ENCODE data around the gene NR1I3.

GRCh38 chr1:161198897-161199431 is 39.0 kb downstream of the NR1I3 start, which contains the start of gene ADAMTS4:
- TF ChIP-seq CTCF (IDR thresholded peaks at IDR 0.05) (no peak), POLR2AphosphoS5 (IDR thresholded peaks at IDR 0.05) (no peak)

Measured in suprapubic skin (tissue), 3 donors.